Measurements from ENCODE around the gene ARHGAP18. TPM values are rescaled to one million over a fixed set of nuclear protein-coding genes. Genes with fewer than 3 reads are reported as not detected.

The ARHGAP18 gene
- total RNA-seq, 1 donor from 2014 or later, result 5.6 TPM

DNA sequence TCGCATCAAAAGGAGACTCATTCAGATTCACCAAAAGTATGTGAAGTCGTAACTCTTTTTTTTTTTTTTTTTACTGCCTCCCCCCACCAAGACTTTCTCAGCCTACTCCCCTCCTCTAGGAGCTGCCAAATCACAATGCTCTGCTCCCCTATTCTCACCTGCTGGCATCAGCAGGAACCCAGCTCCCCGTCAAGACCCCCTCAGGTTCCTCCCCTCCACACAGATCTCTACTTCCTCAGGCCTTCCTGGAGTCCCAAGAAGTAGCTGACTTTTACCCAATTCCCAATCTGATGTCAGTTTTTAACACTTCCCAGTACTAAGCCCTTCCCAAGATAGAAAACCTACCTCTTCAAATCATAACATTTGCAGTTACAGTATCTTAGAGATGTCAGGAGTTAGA is 39.3 kb downstream of the ARHGAP18 start:
- Histone ChIP-seq H3K9me3 (replicated peaks) (no peaks in the 10 kb centered on the region), H3K27me3 (ENCODE audit: low read depth) (no peaks in the 10 kb centered on the region), H3K36me3 (no peaks in the 10 kb centered on the region), H3K4me1 (peaks cover 61% of the 10 kb centered on the region), H3K27ac (replicated peaks) (no peak overlapping the region), H3K4me3 (no peak overlapping the region)
- intact Hi-C loops (cut with micrococcal nuclease), result no loop called here
- TF ChIP-seq, protein P1, sequence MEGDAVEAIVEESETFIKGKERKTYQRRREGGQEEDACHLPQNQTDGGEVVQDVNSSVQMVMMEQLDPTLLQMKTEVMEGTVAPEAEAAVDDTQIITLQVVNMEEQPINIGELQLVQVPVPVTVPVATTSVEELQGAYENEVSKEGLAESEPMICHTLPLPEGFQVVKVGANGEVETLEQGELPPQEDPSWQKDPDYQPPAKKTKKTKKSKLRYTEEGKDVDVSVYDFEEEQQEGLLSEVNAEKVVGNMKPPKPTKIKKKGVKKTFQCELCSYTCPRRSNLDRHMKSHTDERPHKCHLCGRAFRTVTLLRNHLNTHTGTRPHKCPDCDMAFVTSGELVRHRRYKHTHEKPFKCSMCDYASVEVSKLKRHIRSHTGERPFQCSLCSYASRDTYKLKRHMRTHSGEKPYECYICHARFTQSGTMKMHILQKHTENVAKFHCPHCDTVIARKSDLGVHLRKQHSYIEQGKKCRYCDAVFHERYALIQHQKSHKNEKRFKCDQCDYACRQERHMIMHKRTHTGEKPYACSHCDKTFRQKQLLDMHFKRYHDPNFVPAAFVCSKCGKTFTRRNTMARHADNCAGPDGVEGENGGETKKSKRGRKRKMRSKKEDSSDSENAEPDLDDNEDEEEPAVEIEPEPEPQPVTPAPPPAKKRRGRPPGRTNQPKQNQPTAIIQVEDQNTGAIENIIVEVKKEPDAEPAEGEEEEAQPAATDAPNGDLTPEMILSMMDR (IDR thresholded peaks at IDR 0.05; ENCODE audit: borderline replicate concordance), result no peak
- no peak for DNase-seq

GRCh38 chr6:129667621-129668020 is 42.4 kb downstream of the ARHGAP18 start:
- H3K36me3 ChIP-seq, result no peaks in the 10 kb centered on the region
- TF ChIP-seq, protein P1 (IDR thresholded peaks at IDR 0.05; ENCODE audit: borderline replicate concordance), result no peak
- no peak for DNase-seq

DNA sequence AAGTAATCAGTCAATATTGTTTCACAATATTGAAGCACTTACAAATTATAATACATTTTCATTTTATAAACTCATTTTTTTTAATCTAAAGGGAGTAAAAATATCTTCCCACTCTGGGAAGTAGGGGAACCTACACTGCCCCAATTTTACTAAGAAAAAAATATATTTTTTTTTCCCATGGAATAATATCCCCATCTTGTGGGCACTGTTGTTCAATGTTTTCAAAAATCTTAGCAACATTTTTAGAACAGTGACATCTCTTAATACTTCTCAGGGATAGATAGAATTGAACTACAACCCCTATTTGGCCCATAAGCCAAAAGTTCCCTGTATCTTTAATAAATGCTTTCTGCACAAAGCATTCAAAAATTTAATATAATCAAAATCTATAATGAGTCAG is 42.9 kb downstream of the ARHGAP18 start:
- Histone ChIP-seq H3K4me3 (no peak overlapping the region), H3K36me3 (no peaks in the 10 kb centered on the region), H3K4me1 (peaks cover 55% of the 10 kb centered on the region), H3K27ac (replicated peaks) (no peak overlapping the region), H3K9me3 (replicated peaks) (no peaks in the 10 kb centered on the region), H3K27me3 (ENCODE audit: low read depth) (no peaks in the 10 kb centered on the region)
- TF ChIP-seq, protein P1 (IDR thresholded peaks at IDR 0.05; ENCODE audit: borderline replicate concordance), result peak; percentile 18
- no peak for DNase-seq
- intact Hi-C loops (cut with micrococcal nuclease), result no loop called here

More at GRCh38 chr6:129667621-129668020, 42.4 kb downstream of the ARHGAP18 start:
- Histone ChIP-seq H3K4me3 (no peak overlapping the region), H3K27ac (replicated peaks) (peak overlapping the region; percentile 43), H3K4me1 (peaks cover 55% of the 10 kb centered on the region), H3K27me3 (ENCODE audit: low read depth) (no peaks in the 10 kb centered on the region), H3K9me3 (replicated peaks) (no peaks in the 10 kb centered on the region)
- intact Hi-C loops (cut with micrococcal nuclease), result no loop called here

DNA sequence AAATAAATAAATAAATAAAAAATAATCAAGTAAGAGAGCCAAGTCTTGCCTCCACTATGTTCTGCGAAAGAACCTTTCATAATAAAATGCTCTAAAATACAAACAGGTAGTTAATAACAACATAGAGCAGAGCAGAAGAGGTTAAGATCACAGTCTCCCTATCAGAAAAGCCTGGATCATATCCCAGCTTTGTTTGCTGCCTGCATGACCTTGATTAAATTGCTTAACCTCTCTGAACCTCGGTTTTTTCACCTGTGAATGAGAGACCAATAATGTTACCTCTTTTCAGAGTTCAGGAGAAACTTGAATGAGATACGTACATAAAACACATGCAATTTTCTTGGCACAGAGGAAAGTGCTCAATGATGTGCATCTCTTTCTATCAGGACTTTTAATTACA is 44.4 kb downstream of the ARHGAP18 start:
- intact Hi-C loops (cut with micrococcal nuclease), result no loop called here
- TF ChIP-seq, protein P1 (IDR thresholded peaks at IDR 0.05; ENCODE audit: borderline replicate concordance), result no peak
- Histone ChIP-seq H3K36me3 (no peaks in the 10 kb centered on the region), H3K4me1 (peaks cover 59% of the 10 kb centered on the region), H3K9me3 (replicated peaks) (no peaks in the 10 kb centered on the region), H3K4me3 (no peak overlapping the region), H3K27ac (replicated peaks) (no peak overlapping the region), H3K27me3 (ENCODE audit: low read depth) (no peaks in the 10 kb centered on the region)
- no peak for DNase-seq

DNA sequence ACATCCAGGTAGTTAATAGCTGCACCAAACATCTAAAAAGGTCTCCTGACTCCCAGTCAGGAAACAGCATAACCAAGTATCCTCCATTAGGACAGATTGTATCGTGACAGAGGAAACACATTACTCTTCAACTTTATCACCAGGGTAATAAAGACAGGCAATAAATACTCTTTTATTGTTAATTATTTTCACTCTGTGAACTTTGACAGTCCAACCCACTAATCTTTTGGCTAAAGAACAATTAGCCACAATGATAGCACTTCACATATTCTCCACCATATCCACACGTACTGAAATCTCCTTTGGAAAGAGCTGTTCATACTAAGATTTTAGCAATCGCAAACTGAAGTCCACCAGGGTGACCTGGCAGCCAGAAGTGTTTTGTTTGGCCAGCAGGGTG is 46.4 kb downstream of the ARHGAP18 start:
- Histone ChIP-seq H3K4me3 (no peak overlapping the region), H3K36me3 (no peaks in the 10 kb centered on the region), H3K9me3 (replicated peaks) (no peaks in the 10 kb centered on the region), H3K27me3 (ENCODE audit: low read depth) (no peaks in the 10 kb centered on the region), H3K27ac (replicated peaks) (peak overlapping the region; percentile 6), H3K4me1 (peaks cover 68% of the 10 kb centered on the region)
- no peak for DNase-seq
- intact Hi-C loops (cut with micrococcal nuclease), result no loop called here
- TF ChIP-seq, protein P1 (IDR thresholded peaks at IDR 0.05; ENCODE audit: borderline replicate concordance), result no peak
